ENCODE data around the gene SPATA31C2.
"Not testable (repeated sequence)": the region's sequence is repeated elsewhere in the genome, so short reads cannot be mapped to it uniquely, and the experiment has no call there.

SPATA31C2 gene

DNA sequence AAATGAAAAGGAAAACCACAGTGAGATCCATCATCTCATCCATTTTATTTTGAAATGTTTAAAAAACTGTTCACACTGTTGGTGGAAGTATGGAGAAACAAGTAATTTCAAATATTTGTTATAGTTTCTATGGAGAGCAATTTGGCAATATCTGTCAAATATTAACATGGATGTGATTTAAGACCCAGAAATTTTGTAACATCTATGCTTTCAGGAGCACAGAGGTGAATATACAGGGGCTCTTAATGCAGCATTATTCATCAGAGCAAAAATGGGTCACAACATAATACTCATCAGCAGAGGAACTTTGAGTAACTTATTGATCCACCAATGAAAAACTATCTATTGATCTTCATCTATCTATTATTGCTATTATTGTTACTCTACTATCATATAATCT lies 31.4 kb upstream of the SPATA31C2 start:
- DNase-seq (ENCODE audit: low spot score in 2 of 2) (no peak), ATAC-seq (replicated peaks; ENCODE audit: extremely low read depth, poor library complexity, severe bottlenecking) (no peak)
- Mint-ChIP-seq H3K27ac (ENCODE audit: low read depth) (no peak overlapping the region), H3K9me3 (no peaks in the 10 kb centered on the region), H3K4me1 (no peaks in the 10 kb centered on the region), H3K27me3 (peaks cover 28% of the 10 kb centered on the region), H3K4me3 (no peak overlapping the region), H3K36me3 (ENCODE audit: insufficient read depth) (no peaks in the 10 kb centered on the region)

DNA sequence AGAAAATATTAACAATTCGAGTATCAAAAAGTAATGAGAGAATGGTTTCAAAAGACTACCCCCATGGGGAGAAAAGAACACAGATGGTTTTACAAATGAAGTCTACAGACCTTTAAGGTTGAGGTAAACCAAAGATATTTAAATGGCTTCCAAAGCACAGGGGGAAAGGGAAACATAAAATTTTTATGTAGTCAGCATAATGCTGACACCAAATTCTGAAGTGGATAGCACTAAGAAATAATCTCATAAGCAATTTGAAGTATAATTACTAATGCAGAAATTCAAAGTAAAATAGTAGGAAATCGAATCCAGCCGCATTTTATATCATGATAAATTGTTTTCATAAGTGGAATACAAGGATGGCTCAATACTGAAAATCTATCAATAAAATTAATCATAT lies 30.3 kb upstream of the SPATA31C2 start:
- peaks cover 39% of the 10 kb centered on the region for H3K27me3 Mint-ChIP-seq
- H3K36me3 Mint-ChIP-seq (ENCODE audit: insufficient read depth), result no peaks in the 10 kb centered on the region
- H3K4me1 Mint-ChIP-seq, result no peaks in the 10 kb centered on the region
- DNase-seq (ENCODE audit: low spot score in 2 of 2) (no peak), ATAC-seq (replicated peaks; ENCODE audit: extremely low read depth, poor library complexity, severe bottlenecking) (no peak)
- H3K27ac Mint-ChIP-seq (ENCODE audit: low read depth), result no peak overlapping the region
- no peak overlapping the region for H3K4me3 Mint-ChIP-seq
- H3K9me3 Mint-ChIP-seq, result no peaks in the 10 kb centered on the region

DNA sequence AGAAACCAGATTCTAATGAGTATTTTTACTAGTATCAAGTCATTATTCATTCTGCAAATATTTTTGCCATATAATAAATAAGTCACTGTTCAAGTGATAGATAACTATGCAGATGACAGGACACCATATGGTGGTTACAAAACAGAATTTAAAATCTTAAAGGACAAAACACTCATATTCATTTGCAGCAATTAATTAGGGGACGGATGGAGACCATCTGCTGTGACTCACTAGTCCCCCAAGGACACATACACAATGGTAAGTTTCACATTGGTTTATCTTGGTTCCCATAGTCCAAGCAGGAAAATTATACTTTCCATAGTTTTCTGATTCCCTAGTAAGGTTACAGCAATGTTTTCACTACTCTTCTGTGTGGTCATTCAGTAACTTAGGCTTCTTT lies 28.4 kb upstream of the SPATA31C2 start:
- ATAC-seq (replicated peaks; ENCODE audit: extremely low read depth, poor library complexity, severe bottlenecking) (no peak), DNase-seq (ENCODE audit: low spot score in 2 of 2) (no peak)
- no peaks in the 10 kb centered on the region for H3K9me3 Mint-ChIP-seq
- H3K27ac Mint-ChIP-seq (ENCODE audit: low read depth), result no peak overlapping the region
- no peaks in the 10 kb centered on the region for H3K36me3 Mint-ChIP-seq (ENCODE audit: insufficient read depth)
- H3K4me1 Mint-ChIP-seq, result no peaks in the 10 kb centered on the region
- H3K4me3 Mint-ChIP-seq, result no peak overlapping the region
- peaks cover 42% of the 10 kb centered on the region for H3K27me3 Mint-ChIP-seq

DNA sequence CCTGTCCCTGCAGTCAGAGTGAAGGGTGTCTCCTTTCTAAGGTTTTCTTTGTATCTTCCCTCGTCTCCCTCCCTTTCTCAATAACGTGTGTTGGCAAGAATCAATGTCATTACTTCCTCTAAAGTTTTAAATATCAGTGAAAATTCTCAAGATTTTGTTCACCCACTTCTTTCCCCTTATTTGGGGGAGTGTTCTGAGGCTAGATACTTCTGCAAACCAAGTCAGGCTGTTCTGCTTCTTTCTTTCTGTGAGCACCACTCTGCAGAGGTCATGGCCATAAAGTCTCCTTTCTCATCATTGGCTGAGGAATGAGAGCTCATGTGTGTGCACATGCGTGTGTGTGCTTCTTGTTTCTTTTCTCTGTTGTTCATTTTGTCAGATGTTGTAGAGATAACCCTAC lies 26.6 kb upstream of the SPATA31C2 start:
- H3K36me3 Mint-ChIP-seq (ENCODE audit: insufficient read depth), result no peaks in the 10 kb centered on the region
- peaks cover 60% of the 10 kb centered on the region for H3K27me3 Mint-ChIP-seq
- DNase-seq (ENCODE audit: low spot score in 2 of 2), result no peak
- ATAC-seq (replicated peaks; ENCODE audit: extremely low read depth, poor library complexity, severe bottlenecking), result no peak
- H3K4me3 Mint-ChIP-seq, result no peak overlapping the region
- H3K4me1 Mint-ChIP-seq, result no peaks in the 10 kb centered on the region
- H3K9me3 Mint-ChIP-seq, result no peaks in the 10 kb centered on the region
- H3K27ac Mint-ChIP-seq (ENCODE audit: low read depth), result no peak overlapping the region

DNA sequence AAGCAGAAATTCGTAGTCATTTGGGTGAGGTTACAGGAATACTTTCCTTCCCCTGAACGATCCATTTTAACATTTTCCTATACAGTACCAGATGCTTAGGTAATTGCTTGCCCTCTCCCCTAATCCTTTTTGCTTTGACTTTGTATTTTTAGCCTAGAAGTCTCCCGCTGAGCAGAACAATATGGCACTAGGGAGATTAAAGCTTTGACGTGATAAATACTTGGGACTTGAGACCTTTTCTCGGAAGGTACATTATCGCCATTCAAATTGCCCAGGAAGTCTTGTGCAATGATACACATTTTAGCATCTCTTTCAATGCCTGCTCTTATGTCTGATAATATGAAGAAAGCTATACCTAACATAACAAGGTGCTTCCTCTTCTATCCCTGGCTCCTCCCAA lies 22.9 kb upstream of the SPATA31C2 start:
- H3K4me1 Mint-ChIP-seq, result no peaks in the 10 kb centered on the region
- no peaks in the 10 kb centered on the region for H3K36me3 Mint-ChIP-seq (ENCODE audit: insufficient read depth)
- no peak for ATAC-seq (replicated peaks; ENCODE audit: extremely low read depth, poor library complexity, severe bottlenecking)
- no peak overlapping the region for H3K4me3 Mint-ChIP-seq
- H3K27ac Mint-ChIP-seq (ENCODE audit: low read depth), result no peak overlapping the region
- H3K27me3 Mint-ChIP-seq, result peaks cover 76% of the 10 kb centered on the region
- H3K9me3 Mint-ChIP-seq, result no peaks in the 10 kb centered on the region
- DNase-seq (ENCODE audit: low spot score in 2 of 2), result no peak

DNA sequence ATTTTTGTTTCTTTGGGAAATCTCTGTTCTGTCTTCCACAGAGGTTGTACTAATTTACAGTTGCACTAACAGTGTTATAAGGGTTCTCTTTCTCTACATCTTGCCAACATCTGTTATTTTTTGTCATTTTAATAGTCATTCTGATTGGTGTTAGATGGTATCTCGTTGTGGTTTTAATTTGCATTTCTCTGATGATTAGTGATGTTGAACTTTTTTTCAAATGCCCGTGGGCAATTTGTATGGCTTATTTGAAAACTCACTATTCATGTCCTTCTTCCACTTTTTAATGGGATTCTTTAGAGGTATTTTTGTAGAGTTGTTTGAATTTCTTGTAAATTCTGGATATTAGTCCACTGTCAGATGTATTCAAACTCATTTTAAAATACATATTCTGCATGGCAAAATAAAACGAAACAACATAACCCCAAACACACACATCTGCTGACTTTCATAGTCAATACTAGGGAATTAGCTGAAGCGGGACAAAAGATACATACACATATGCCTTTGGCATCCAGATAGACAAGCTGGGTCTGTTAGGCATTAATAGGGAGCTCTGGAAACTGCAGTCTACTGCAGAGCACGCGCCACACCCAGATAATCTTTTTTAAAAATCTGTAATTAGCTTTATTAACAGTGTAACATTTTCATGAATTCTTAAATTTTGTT lies 5.8 kb upstream of the SPATA31C2 start:
- H3K4me1 Mint-ChIP-seq, result no peaks in the 10 kb centered on the region
- DNase-seq (ENCODE audit: low spot score in 2 of 2), result no peak
- no peaks in the 10 kb centered on the region for H3K9me3 Mint-ChIP-seq
- no peak for ATAC-seq (replicated peaks; ENCODE audit: extremely low read depth, poor library complexity, severe bottlenecking)
- H3K27ac Mint-ChIP-seq (ENCODE audit: low read depth), result no peak overlapping the region
- peaks cover 35% of the 10 kb centered on the region for H3K27me3 Mint-ChIP-seq
- H3K4me3 Mint-ChIP-seq, result no peak overlapping the region
- no peaks in the 10 kb centered on the region for H3K36me3 Mint-ChIP-seq (ENCODE audit: insufficient read depth)

DNA sequence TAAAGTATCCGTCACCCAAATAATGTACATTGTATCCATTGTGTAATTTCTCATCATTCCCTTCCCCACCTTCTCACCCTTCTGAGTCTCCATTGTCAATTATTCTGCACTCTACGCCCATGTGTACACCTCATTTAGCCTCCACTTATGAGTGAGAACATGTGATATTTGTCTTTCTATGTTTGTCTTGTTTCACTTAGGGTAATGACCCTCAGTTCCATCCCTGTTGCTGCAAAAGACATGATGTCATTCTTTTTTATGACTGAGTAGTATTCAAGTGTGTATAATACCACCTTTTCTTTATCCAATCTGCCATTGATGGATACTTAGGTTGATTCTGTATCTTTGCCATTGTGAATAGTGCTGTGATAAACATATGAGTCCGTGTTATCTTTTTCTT lies 4.9 kb upstream of the SPATA31C2 start:
- ATAC-seq (replicated peaks; ENCODE audit: extremely low read depth, poor library complexity, severe bottlenecking) (no peak), DNase-seq (ENCODE audit: low spot score in 2 of 2) (no peak)
- Mint-ChIP-seq H3K27me3 (peaks cover 35% of the 10 kb centered on the region), H3K4me3 (no peak overlapping the region), H3K27ac (ENCODE audit: low read depth) (no peak overlapping the region), H3K9me3 (no peaks in the 10 kb centered on the region), H3K36me3 (ENCODE audit: insufficient read depth) (no peaks in the 10 kb centered on the region), H3K4me1 (no peaks in the 10 kb centered on the region)

DNA sequence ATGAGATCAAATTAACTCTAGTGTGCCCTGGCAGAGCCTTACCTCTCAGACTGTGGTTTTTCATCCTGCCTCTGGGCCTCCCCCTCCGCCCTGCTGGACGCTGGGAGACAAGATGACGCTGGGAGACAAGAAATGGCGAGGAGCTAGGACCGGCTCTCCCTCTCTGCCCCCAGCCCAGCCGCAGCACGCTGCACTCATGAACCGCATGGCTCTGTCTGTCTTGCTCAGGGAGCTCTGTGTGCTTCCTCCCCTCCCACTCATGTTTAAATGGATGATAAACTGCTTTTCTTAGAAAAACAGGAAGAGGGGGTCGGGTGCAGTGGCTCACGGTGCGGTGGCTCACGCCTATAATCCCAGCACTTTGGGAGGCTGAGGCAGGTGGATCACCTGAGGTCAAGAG lies 4.7 kb downstream of the SPATA31C2 start:
- H3K27ac Mint-ChIP-seq (ENCODE audit: low read depth); H3K4me1 Mint-ChIP-seq; H3K27me3 Mint-ChIP-seq; DNase-seq (ENCODE audit: low spot score in 2 of 2); H3K9me3 Mint-ChIP-seq; ATAC-seq (replicated peaks; ENCODE audit: extremely low read depth, poor library complexity, severe bottlenecking); H3K4me3 Mint-ChIP-seq; H3K36me3 Mint-ChIP-seq (ENCODE audit: insufficient read depth): not testable (repeated sequence)

DNA sequence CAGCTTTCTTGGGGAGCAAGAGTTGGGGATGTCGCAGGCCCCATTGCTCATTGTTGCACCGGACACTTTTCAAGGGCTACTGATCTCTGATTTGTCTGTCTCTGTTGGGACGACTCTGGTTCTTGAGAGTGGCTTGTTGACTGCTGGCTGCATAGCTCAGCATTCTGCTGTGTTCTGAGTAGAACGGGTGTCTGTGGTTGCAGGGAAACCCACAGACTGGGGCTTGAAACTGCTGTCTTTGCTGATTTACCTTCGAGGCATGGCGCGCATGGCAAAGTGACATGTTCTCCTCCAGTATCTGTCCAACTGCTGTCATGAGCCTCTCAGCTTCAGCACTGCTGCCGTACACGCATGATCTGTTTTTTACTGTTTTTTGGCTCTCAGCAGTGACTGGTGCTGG lies 8.7 kb downstream of the SPATA31C2 start:
- not testable (repeated sequence) for H3K27ac Mint-ChIP-seq (ENCODE audit: low read depth); H3K4me1 Mint-ChIP-seq; H3K27me3 Mint-ChIP-seq; H3K36me3 Mint-ChIP-seq (ENCODE audit: insufficient read depth); H3K4me3 Mint-ChIP-seq; ATAC-seq (replicated peaks; ENCODE audit: extremely low read depth, poor library complexity, severe bottlenecking); DNase-seq (ENCODE audit: low spot score in 2 of 2); H3K9me3 Mint-ChIP-seq

DNA sequence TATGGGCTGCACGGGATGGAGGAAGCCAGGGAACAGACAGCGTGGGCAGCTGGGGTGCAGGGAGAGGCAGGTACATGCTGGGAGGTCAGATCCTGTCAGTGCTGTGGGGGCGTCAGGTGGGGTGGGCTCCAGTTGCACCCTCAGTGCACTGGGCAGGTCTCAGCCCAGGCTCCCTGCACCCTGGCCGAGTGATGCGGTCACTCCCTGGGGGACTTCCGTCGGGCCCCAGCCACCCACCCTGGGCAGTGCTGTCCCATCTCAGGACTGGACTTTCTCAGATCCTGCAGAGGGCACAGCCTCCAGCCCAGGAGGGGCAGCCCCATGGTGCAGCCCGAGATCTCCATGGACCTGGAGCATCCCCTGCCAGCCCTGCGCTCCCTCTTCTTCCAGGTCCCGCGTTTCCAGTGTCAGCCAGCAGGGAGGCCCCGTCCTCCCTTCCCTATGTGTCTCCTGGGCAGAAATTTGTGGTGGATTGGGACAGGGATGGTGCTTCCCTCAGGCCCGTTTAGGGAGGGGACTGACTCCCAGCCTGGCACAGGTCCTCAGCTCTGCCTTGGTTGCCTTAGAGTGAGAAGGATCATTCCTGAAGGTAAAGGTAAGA lies 10.5 kb downstream of the SPATA31C2 start:
- not testable (repeated sequence) for H3K36me3 Mint-ChIP-seq (ENCODE audit: insufficient read depth); H3K9me3 Mint-ChIP-seq; H3K4me1 Mint-ChIP-seq; H3K27me3 Mint-ChIP-seq; DNase-seq (ENCODE audit: low spot score in 2 of 2); ATAC-seq (replicated peaks; ENCODE audit: extremely low read depth, poor library complexity, severe bottlenecking); H3K27ac Mint-ChIP-seq (ENCODE audit: low read depth); H3K4me3 Mint-ChIP-seq

DNA sequence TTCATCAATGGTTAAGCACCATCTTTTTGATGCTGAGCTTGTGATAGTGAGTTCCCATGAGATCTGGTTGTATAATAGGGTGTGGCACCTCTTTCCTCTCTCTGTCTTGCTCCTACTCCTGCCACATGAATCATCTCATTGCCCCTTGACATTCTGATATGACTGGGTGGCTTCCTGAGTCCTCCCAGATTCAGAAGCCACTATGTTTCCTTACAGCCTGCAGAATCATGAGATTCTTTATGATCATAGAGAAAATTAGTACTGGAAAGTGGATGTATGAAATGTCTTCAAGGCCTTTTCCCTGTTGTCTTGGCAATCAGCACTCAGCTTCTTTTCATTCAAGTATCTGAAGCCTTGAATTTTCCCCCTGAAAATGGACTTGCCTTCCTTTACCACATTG lies 14.9 kb downstream of the SPATA31C2 start:
- not testable (repeated sequence) for H3K9me3 Mint-ChIP-seq; H3K36me3 Mint-ChIP-seq (ENCODE audit: insufficient read depth)

DNA sequence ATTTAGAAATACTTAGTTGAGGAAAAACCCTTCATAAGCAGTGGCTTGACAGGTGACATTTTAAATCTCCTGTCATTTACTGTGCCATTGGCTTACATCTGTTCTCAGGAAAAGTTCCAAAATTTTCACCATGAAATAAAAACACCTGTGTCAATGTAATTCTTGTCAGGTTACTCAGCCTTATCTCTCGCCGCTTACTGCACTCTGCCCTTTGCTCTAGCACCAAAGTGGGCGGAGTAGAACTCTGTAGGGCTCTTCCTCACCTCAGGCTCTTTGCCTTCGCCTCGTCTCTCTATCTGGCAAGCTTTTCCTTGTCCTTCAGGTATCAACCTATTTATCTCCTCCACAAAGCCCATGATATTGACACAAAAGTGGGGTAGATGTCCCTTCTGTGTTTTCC lies 20.2 kb downstream of the SPATA31C2 start:
- not testable (repeated sequence) for H3K27me3 Mint-ChIP-seq; H3K27ac Mint-ChIP-seq (ENCODE audit: low read depth); DNase-seq (ENCODE audit: low spot score in 2 of 2); H3K36me3 Mint-ChIP-seq (ENCODE audit: insufficient read depth); H3K4me1 Mint-ChIP-seq; H3K4me3 Mint-ChIP-seq; ATAC-seq (replicated peaks; ENCODE audit: extremely low read depth, poor library complexity, severe bottlenecking); H3K9me3 Mint-ChIP-seq

More for the DNA sequence above, 14.9 kb downstream of the SPATA31C2 start:
- not testable (repeated sequence) for H3K27ac Mint-ChIP-seq (ENCODE audit: low read depth); H3K27me3 Mint-ChIP-seq; H3K4me3 Mint-ChIP-seq; ATAC-seq (replicated peaks; ENCODE audit: extremely low read depth, poor library complexity, severe bottlenecking); H3K4me1 Mint-ChIP-seq; DNase-seq (ENCODE audit: low spot score in 2 of 2)

DNA sequence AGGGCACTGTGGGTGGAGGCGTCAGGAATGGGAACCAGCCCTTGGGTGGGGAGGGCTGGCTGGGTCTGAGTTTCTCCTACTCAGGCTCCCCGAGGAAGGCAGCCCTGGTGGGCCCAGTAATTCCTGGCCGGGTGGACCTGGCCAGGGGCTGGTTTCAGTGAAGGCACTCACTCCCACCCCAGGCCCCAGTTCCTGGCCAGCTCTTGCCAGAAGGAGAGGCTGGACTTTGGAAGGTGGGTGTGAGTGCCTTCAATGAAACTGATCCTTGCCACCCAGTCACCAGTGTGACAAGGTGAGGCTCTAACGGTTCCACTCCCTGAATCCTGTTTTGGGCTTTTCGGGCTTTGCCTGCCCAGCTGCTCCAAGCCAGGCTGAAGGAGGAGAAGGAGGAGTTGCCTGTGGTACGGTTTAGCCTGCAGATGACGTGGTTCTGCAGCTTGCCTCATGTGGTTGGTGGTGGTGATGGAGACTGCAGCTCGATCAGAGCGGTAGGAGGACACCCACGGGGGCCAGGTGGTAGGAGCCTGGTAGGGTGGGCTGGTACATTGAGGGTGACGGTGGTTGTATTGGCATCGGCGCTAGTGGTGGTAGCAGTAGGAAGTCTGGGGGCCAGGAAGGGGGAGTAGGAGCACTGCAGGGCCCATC lies 23.2 kb downstream of the SPATA31C2 start:
- H3K9me3 Mint-ChIP-seq; H3K4me3 Mint-ChIP-seq; H3K36me3 Mint-ChIP-seq (ENCODE audit: insufficient read depth); ATAC-seq (replicated peaks; ENCODE audit: extremely low read depth, poor library complexity, severe bottlenecking); H3K4me1 Mint-ChIP-seq; H3K27me3 Mint-ChIP-seq; DNase-seq (ENCODE audit: low spot score in 2 of 2); H3K27ac Mint-ChIP-seq (ENCODE audit: low read depth): not testable (repeated sequence)

All from central memory CD8-positive, alpha-beta T cell (primary cell).